WTC11 (cell line): ENCODE measurements around the gene ROR2. TPM values are rescaled to one million over a fixed set of nuclear protein-coding genes. Genes with fewer than 3 reads are reported as not detected.

ENCODE experiments used
- ATAC-seq: fragments of 200-7000 bp; cut with Tn5 transposase; 2 replicates; pipeline ENCODE4 v1.10.0; 2021; ENCODE audit warnings: mild to moderate bottlenecking, moderate library complexity
- CTCF ChIA-PET: fragments of 300-600 bp; sonication (Branson Sonifier 250); formaldehyde crosslinking; loops from one replicate; lab custom pipeline; 2021; ENCODE audit warnings: antibody characterized with exemption; lab: Charles Lee
- POLR2A ChIA-PET: fragments of 350-600 bp; sonication (Branson Sonifier 250); formaldehyde crosslinking; loops from one replicate; lab custom pipeline; 2021; ENCODE audit warnings: antibody characterized with exemption; lab: Charles Lee
- DNase-seq: peaks from one replicate; pipeline ENCODE4 v3.0.0; 2021; ENCODE audit warnings: low spot score
- H3K27ac Mint-ChIP-seq: 2 replicates; pipeline ENCODE4 v1.8.0; 2021; ENCODE audit warnings: mixed read lengths
- H3K27me3 Mint-ChIP-seq: 2 replicates; pipeline ENCODE4 v1.8.0; 2021; ENCODE audit warnings: low read depth, mild to moderate bottlenecking, moderate library complexity, mixed read lengths
- H3K36me3 Mint-ChIP-seq: 2 replicates; pipeline ENCODE4 v1.8.0; 2021; ENCODE audit warnings: mixed read lengths
- H3K4me1 Mint-ChIP-seq: 2 replicates; pipeline ENCODE4 v1.8.0; 2022; ENCODE audit warnings: mixed read lengths
- H3K4me3 Mint-ChIP-seq: 2 replicates; pipeline ENCODE4 v1.8.0; 2021; ENCODE audit warnings: mild to moderate bottlenecking, moderate library complexity, mixed read lengths
- H3K9me3 Mint-ChIP-seq: 2 replicates; pipeline ENCODE4 v1.8.0; 2021; ENCODE audit warnings: mixed read lengths
- ATF1 ChIP-seq: sonication (generic); formaldehyde crosslinking; IDR thresholded peaks from 2 replicates; pipeline ENCODE4 v1.8.1; 2023; ENCODE audit warnings: mild to moderate bottlenecking, moderate library complexity, missing genetic modification reagents
- FOXK1 ChIP-seq: sonication (generic); formaldehyde crosslinking; IDR thresholded peaks from 2 replicates; pipeline ENCODE4 v1.8.0; 2022; ENCODE audit warnings: mild to moderate bottlenecking, moderate library complexity, missing genetic modification reagents
- FOXP1 ChIP-seq: sonication (generic); formaldehyde crosslinking; IDR thresholded peaks from 2 replicates; pipeline ENCODE4 v1.8.0; 2022; ENCODE audit warnings: missing genetic modification reagents, mild to moderate bottlenecking, moderate library complexity, borderline replicate concordance
- GABPB1 ChIP-seq: sonication (generic); formaldehyde crosslinking; IDR thresholded peaks from 2 replicates; pipeline ENCODE4 v1.8.1; 2023; ENCODE audit warnings: mild to moderate bottlenecking, missing genetic modification reagents
- IRF2 ChIP-seq: sonication (generic); formaldehyde crosslinking; IDR thresholded peaks from 2 replicates; pipeline ENCODE4 v1.8.0; 2022; ENCODE audit warnings: low read depth, missing genetic modification reagents, borderline replicate concordance
- MXD4 ChIP-seq: fragments of 250-450 bp; sonication (Bioruptor Pico); IDR thresholded peaks from 2 replicates; pipeline ENCODE4 v1.8.0; 2021; ENCODE audit warnings: mild to moderate bottlenecking, moderate library complexity, borderline replicate concordance
- MYBL2 ChIP-seq: sonication (generic); formaldehyde crosslinking; IDR thresholded peaks from 2 replicates; pipeline ENCODE4 v1.8.1; 2023; ENCODE audit warnings: mild to moderate bottlenecking, moderate library complexity, missing genetic modification reagents
- NFATC4 ChIP-seq: fragments of 250-450 bp; sonication (Bioruptor Pico); IDR thresholded peaks from 2 replicates; pipeline ENCODE4 v1.9.0; 2021; ENCODE audit warnings: mild to moderate bottlenecking
- NFE2L1 ChIP-seq: sonication (generic); formaldehyde crosslinking; IDR thresholded peaks from 2 replicates; pipeline ENCODE4 v1.8.1; 2023; ENCODE audit warnings: missing genetic modification reagents
- NR1H2 ChIP-seq: sonication (generic); formaldehyde crosslinking; IDR thresholded peaks from 2 replicates; pipeline ENCODE4 v1.9.0; 2021; ENCODE audit warnings: mild to moderate bottlenecking, moderate library complexity, missing genetic modification reagents
- NR3C1 ChIP-seq: sonication (generic); formaldehyde crosslinking; conservative IDR thresholded peaks from 2 replicates; pipeline ENCODE4 v1.8.1; 2023; ENCODE audit warnings: low read depth, mild to moderate bottlenecking, missing genetic modification reagents
- OVOL2 ChIP-seq: fragments of 250-450 bp; sonication (Bioruptor Pico); IDR thresholded peaks from 2 replicates; pipeline ENCODE4 v1.9.0; 2021; ENCODE audit warnings: mild to moderate bottlenecking, borderline replicate concordance
- SMAD3 ChIP-seq: sonication (generic); formaldehyde crosslinking; IDR thresholded peaks from 2 replicates; pipeline ENCODE4 v1.8.0; 2022; ENCODE audit warnings: missing genetic modification reagents, mild to moderate bottlenecking, borderline replicate concordance
- SMAD4 ChIP-seq: sonication (generic); formaldehyde crosslinking; IDR thresholded peaks from 2 replicates; pipeline ENCODE4 v1.8.0; 2022; ENCODE audit warnings: mild to moderate bottlenecking, missing genetic modification reagents
- SP1 ChIP-seq: sonication (generic); formaldehyde crosslinking; conservative IDR thresholded peaks from 2 replicates; pipeline ENCODE4 v1.8.1; 2022; ENCODE audit warnings: missing genetic modification reagents
- STAT6 ChIP-seq: sonication (generic); formaldehyde crosslinking; conservative IDR thresholded peaks from 2 replicates; pipeline ENCODE4 v1.8.1; 2023; ENCODE audit warnings: mild to moderate bottlenecking, low read depth, missing genetic modification reagents, moderate library complexity
- TCF7 ChIP-seq: sonication (generic); formaldehyde crosslinking; IDR thresholded peaks from 2 replicates; pipeline ENCODE4 v1.8.0; 2022; ENCODE audit warnings: mild to moderate bottlenecking, low read depth, missing genetic modification reagents, moderate library complexity
- ZNF317 ChIP-seq: sonication (generic); formaldehyde crosslinking; IDR thresholded peaks from 2 replicates; pipeline ENCODE4 v1.8.1; 2023; ENCODE audit warnings: low read depth, mild to moderate bottlenecking, moderate library complexity, missing genetic modification reagents, borderline replicate concordance
- ZNF396 ChIP-seq: fragments of 250-450 bp; sonication (Bioruptor Pico); IDR thresholded peaks from 2 replicates; pipeline ENCODE4 v1.8.0; 2021; ENCODE audit warnings: mild to moderate bottlenecking, moderate library complexity, borderline replicate concordance
- ZNF425 ChIP-seq: fragments of 250-450 bp; sonication (Bioruptor Pico); conservative IDR thresholded peaks from 2 replicates; pipeline ENCODE4 v1.9.0; 2021; ENCODE audit warnings: mild to moderate bottlenecking
- ZSCAN18 ChIP-seq: fragments of 250-450 bp; sonication (Bioruptor Pico); IDR thresholded peaks from 2 replicates; pipeline ENCODE4 v2.1.2; 2022; ENCODE audit warnings: mild to moderate bottlenecking, moderate library complexity
- total RNA-seq: library from RNA; stranded (reverse); gene quantifications from 3 replicates; pipeline ENCODE4 v1.2.3, GENCODE V29; 2021
- TF ChIP-seq, protein P1 (sequence below): sonication (generic); formaldehyde crosslinking; IDR thresholded peaks from 2 replicates; pipeline ENCODE4 v1.8.0; 2022; ENCODE audit warnings: mild to moderate bottlenecking, missing genetic modification reagents
- TF ChIP-seq, protein P2 (sequence below): sonication (generic); formaldehyde crosslinking; IDR thresholded peaks from 2 replicates; pipeline ENCODE4 v1.8.1; 2022; ENCODE audit warnings: missing genetic modification reagents, borderline replicate concordance

ROR2 gene
- total RNA-seq, 1 experiment from 2014 or later: 19.8 TPM

DNA sequence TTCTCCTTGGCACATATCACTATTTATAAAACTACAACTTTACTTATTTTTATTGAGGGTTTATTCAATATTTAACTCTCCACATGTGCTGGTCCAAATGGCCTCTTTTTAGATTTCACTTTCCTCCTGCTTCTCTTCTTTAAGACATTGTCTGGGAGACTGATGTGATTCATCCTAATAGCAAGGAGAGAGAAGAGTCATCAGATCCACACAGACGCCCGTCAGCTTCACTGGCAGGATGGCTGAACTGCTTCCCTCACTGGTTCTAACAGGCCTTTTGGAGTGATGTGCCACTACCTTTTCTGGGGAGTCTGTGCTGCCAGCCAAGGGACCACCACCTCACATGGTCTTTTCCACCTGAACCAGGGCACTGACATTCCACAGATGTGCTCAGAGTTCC is 16.5 kb upstream of the ROR2 start:
- Mint-ChIP-seq H3K4me3 (no peak overlapping the region), H3K36me3 (no peaks in the 10 kb centered on the region; the same call in 1 of the 2 replicates), H3K4me1 (no peaks in the 10 kb centered on the region)
- TF ChIP-seq ZSCAN18 (CRISPR knock-in tag): no peak
- no peak for TF ChIP-seq FOXK1 (CRISPR knock-in tag)
- no peak for TF ChIP-seq GABPB1
- TF ChIP-seq, all 79 proteins: peak for 0
- DNase-seq: no peak
- CTCF ChIA-PET: interaction anchor here (1.0 kb wide), 2 partner anchors 9 to 33 kb away, joined by 3 to 6 read pairs; no protein-coding TSS in a partner anchor
- Mint-ChIP-seq H3K27ac (no peak overlapping the region), H3K27me3 (no peaks in the 10 kb centered on the region; the same call in none of the 2 replicates), H3K9me3 (peaks cover 8% of the 10 kb centered on the region)
- POLR2A ChIA-PET: no interaction called here
- ATAC-seq: no peak

GRCh38 chr9:91963711-91964240 is 13.7 kb upstream of the ROR2 start:
- H3K4me1 Mint-ChIP-seq: peaks cover 5% of the 10 kb centered on the region; the same call in 1 of the 2 replicates
- no peak overlapping the region for H3K27ac Mint-ChIP-seq
- ChIA-PET POLR2A (interaction anchor here (0.6 kb wide), 1 partner anchor 192 kb away, joined by 5 read pairs; no protein-coding TSS in a partner anchor), CTCF (interaction anchor here (1.1 to 2.2 kb wide), 3 partner anchors 9 to 205 kb away, joined by 4 to 16 read pairs (median 7); no protein-coding TSS in a partner anchor)
- ATAC-seq (no peak), DNase-seq (no peak)
- TF ChIP-seq ZNF317 (no peak), FOXP1 (CRISPR knock-in tag) (no peak)
- TF ChIP-seq, protein P1, sequence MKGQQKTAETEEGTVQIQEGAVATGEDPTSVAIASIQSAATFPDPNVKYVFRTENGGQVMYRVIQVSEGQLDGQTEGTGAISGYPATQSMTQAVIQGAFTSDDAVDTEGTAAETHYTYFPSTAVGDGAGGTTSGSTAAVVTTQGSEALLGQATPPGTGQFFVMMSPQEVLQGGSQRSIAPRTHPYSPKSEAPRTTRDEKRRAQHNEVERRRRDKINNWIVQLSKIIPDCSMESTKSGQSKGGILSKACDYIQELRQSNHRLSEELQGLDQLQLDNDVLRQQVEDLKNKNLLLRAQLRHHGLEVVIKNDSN (CRISPR knock-in tag): no peak
- no peaks in the 10 kb centered on the region; the same call in 1 of the 2 replicates for H3K27me3 Mint-ChIP-seq
- H3K9me3 Mint-ChIP-seq: peaks cover 18% of the 10 kb centered on the region
- H3K4me3 Mint-ChIP-seq: no peak overlapping the region
- peaks cover 5% of the 10 kb centered on the region for H3K36me3 Mint-ChIP-seq

- Mint-ChIP-seq H3K4me1 (peaks cover 5% of the 10 kb centered on the region; the same call in 1 of the 2 replicates), H3K27ac (no peak overlapping the region), H3K4me3 (no peak overlapping the region), H3K9me3 (peaks cover 18% of the 10 kb centered on the region), H3K27me3 (no peaks in the 10 kb centered on the region), H3K36me3 (peaks cover 5% of the 10 kb centered on the region)
- DNase-seq (no peak), ATAC-seq (no peak)
- POLR2A ChIA-PET: no interaction called here
- CTCF ChIA-PET: interaction anchor here (1.7 kb wide), 1 partner anchor 10 kb away, joined by 6 read pairs; the partner anchor contains the start of gene ROR2
- no peak for TF ChIP-seq NFE2L1 (CRISPR knock-in tag)
- TF ChIP-seq ATF1 (CRISPR knock-in tag): no peak
- TF ChIP-seq SMAD4: no peak
- TF ChIP-seq MXD4 (CRISPR knock-in tag): no peak
- TF ChIP-seq IRF2 (CRISPR knock-in tag): no peak
- no peak for TF ChIP-seq MYBL2
- TF ChIP-seq NR3C1 (CRISPR knock-in tag): no peak
- TF ChIP-seq STAT6 (CRISPR knock-in tag): no peak
- no peak for TF ChIP-seq NFATC4 (CRISPR knock-in tag)
- TF ChIP-seq OVOL2 (CRISPR knock-in tag): no peak
- TF ChIP-seq ZNF425 (CRISPR knock-in tag): no peak
- TF ChIP-seq NR1H2 (CRISPR knock-in tag): no peak
- TF ChIP-seq, protein P2, sequence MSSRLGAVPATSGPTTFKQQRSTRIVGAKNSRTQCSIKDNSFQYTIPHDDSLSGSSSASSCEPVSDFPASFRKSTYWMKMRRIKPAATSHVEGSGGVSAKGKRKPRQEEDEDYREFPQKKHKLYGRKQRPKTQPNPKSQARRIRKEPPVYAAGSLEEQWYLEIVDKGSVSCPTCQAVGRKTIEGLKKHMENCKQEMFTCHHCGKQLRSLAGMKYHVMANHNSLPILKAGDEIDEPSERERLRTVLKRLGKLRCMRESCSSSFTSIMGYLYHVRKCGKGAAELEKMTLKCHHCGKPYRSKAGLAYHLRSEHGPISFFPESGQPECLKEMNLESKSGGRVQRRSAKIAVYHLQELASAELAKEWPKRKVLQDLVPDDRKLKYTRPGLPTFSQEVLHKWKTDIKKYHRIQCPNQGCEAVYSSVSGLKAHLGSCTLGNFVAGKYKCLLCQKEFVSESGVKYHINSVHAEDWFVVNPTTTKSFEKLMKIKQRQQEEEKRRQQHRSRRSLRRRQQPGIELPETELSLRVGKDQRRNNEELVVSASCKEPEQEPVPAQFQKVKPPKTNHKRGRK: no peak
- TF ChIP-seq SMAD3 (CRISPR knock-in tag): no peak
- TF ChIP-seq SP1 (CRISPR knock-in tag): no peak
- TF ChIP-seq FOXP1 (CRISPR knock-in tag): no peak
- TF ChIP-seq TCF7: no peak
- no peak for TF ChIP-seq ZNF396
These were observed 10.3 kb upstream of the ROR2 start for GRCh38 chr9:91960367-91960766.
